HepG2 (cell line): ENCODE measurements around the gene ANXA7. TPM values are rescaled to one million over a fixed set of nuclear protein-coding genes. Genes with fewer than 3 reads are reported as not detected.

Experiments used
- CHCHD3 ChIP-seq: sonication (generic); formaldehyde crosslinking; IDR thresholded peaks from 2 replicates; pipeline ENCODE4 v1.8.0; 2022; ENCODE audit warnings: mild to moderate bottlenecking, missing genetic modification reagents, moderate library complexity
- GATAD2A ChIP-seq: IDR thresholded peaks from 2 replicates; pipeline ENCODE4 v1.6.1; 2016
- HMGXB4 ChIP-seq, 2 experiments: sonication (generic) in 1 of 2; formaldehyde crosslinking in 1 of 2; IDR thresholded peaks; 2 replicates each; pipeline versions ENCODE4 v1.4.0 to v1.6.1; 2018 to 2020; ENCODE audit warnings: missing genetic modification reagents in 2 of 2, borderline replicate concordance in 1 of 2, low read depth in 1 of 2, mild to moderate bottlenecking in 1 of 2, missing biosample characterization in 1 of 2
- PRDM15 ChIP-seq: sonication (generic); formaldehyde crosslinking; IDR thresholded peaks from 2 replicates; pipeline ENCODE4 v1.4.0; 2020; ENCODE audit warnings: missing genetic modification reagents
- REXO4 ChIP-seq: sonication (generic); formaldehyde crosslinking; IDR thresholded peaks from 2 replicates; pipeline ENCODE4 v1.8.0; 2022; ENCODE audit warnings: missing genetic modification reagents, mild to moderate bottlenecking, borderline replicate concordance
- SP2 ChIP-seq: sonication (generic); formaldehyde crosslinking; IDR thresholded peaks from 2 replicates; pipeline ENCODE4 v1.5.1; 2020; ENCODE audit warnings: mild to moderate bottlenecking, missing genetic modification reagents
- TOPORS ChIP-seq: sonication (generic); formaldehyde crosslinking; IDR thresholded peaks from 2 replicates; pipeline ENCODE4 v1.8.0; 2023; ENCODE audit warnings: mild to moderate bottlenecking, missing genetic modification reagents
- U2AF2 ChIP-seq: fragments of 200-400 bp; formaldehyde crosslinking; IDR thresholded peaks from 2 replicates; pipeline ENCODE4 v1.6.1; 2017; ENCODE audit warnings: low read depth, mild to moderate bottlenecking, low read length
- ZBTB1 ChIP-seq: sonication (generic); formaldehyde crosslinking; IDR thresholded peaks from 2 replicates; pipeline ENCODE4 v1.4.0; 2020; ENCODE audit warnings: missing genetic modification reagents, borderline replicate concordance
- ZFP82 ChIP-seq: sonication (generic); formaldehyde crosslinking; IDR thresholded peaks from 2 replicates; pipeline ENCODE4 v1.5.1; 2020; ENCODE audit warnings: mild to moderate bottlenecking, missing genetic modification reagents, borderline replicate concordance
- ZNF407 ChIP-seq: sonication (generic); formaldehyde crosslinking; IDR thresholded peaks from one replicate; pipeline ENCODE4 v1.5.1; 2020; ENCODE audit warnings: mild to moderate bottlenecking, missing genetic modification reagents; ENCODE audit errors: not compliant biosample characterization
- ZNF414 ChIP-seq: sonication (generic); formaldehyde crosslinking; IDR thresholded peaks from 2 replicates; pipeline ENCODE4 v1.5.0; 2020; ENCODE audit warnings: missing genetic modification reagents
- ZNF703 ChIP-seq: sonication (generic); formaldehyde crosslinking; IDR thresholded peaks from 2 replicates; pipeline ENCODE4 v1.5.1; 2020; ENCODE audit warnings: missing genetic modification reagents, mild to moderate bottlenecking, moderate library complexity, borderline replicate concordance
- polyA plus RNA-seq, 8 experiments: library from polyadenylated mRNA; depleted of rRNA in 3 of 8; stranded (reverse) in 7 of 8; unstranded in 1 of 8; fragments of >200 nt; fragmentation: Illumina TruSeq in 4 of 8; extraction: Trizol in 4 of 8; gene quantifications; 2 replicates each; pipeline versions ENCODE4 v1.2.1 to v1.2.3, GENCODE V29; 2011 to 2016; ENCODE audit warnings: low read depth in 4 of 8, missing spikeins in 1 of 8, mixed read lengths in 1 of 8; ENCODE audit not compliant: insufficient read depth in 1 of 8
- total RNA-seq, 5 experiments: library from RNA; depleted of rRNA; stranded (reverse); fragments of >200 nt; fragmentation: Illumina TruSeq; extraction: Trizol; gene quantifications; 2 replicates each; pipeline ENCODE4 v1.2.3, GENCODE V29; 2016; ENCODE audit warnings: low read depth in 1 of 5

Gene ANXA7
- total and polyA plus RNA-seq, 2 of the 13 experiments (the other 11 are each of a cell fraction or from before 2014, with no cell fraction given): 54.8 to 89.0 TPM

GRCh38 chr10:73413528-73414229, at the start of gene ANXA7 (continued):
- peak; percentile 73 for TF ChIP-seq ZNF407
- 0 out of 2 replicates have a peak, but pooled peaks have one; percentile 60 for TF ChIP-seq REXO4 (CRISPR knock-in tag)
- peak; percentile 47; the same call in 1 of the 2 replicates for TF ChIP-seq PRDM15 (CRISPR knock-in tag)
- 0 out of 2 replicates have a peak, but pooled peaks have one; percentile 26 for TF ChIP-seq ZNF703
- TF ChIP-seq CHCHD3: peak; percentile 69; the same call in 1 of the 2 replicates
- TF ChIP-seq ZBTB1 (CRISPR knock-in tag): peak; percentile 28; the same call in 1 of the 2 replicates
- no peak for TF ChIP-seq TOPORS (CRISPR knock-in tag)
- peak; percentile 84 for TF ChIP-seq ZNF414
- peak; percentile 69 to 96; a peak in 3 of 4 replicates for TF ChIP-seq HMGXB4 (CRISPR knock-in tag; IDR thresholded peaks at IDR 0.05; ENCODE audit: borderline replicate concordance in 1 of 2, low read depth in 1 of 2)
- TF ChIP-seq GATAD2A: peak; percentile 56; the same call in 1 of the 2 replicates
- TF ChIP-seq SP2: no peak; the same call in 1 of the 2 replicates
- TF ChIP-seq U2AF2: no peak
- TF ChIP-seq ZFP82 (CRISPR knock-in tag): no peak
